Inflammatory macrophage treated with lipopolysaccharide for 4 hours (primary cell): ENCODE measurements around the gene RASD1.

ENCODE experiments used
- DNase-seq: peaks from one replicate; pipeline ENCODE4 v3.0.0-alpha.2; 2020

Gene RASD1

GRCh38 chr17:17526369-17526768, 30.2 kb upstream of the RASD1 start:
- no peak for DNase-seq

GRCh38 chr17:17525956-17526355, 29.8 kb upstream of the RASD1 start:
- no peak for DNase-seq

- no peak for DNase-seq
These were observed 29.1 kb upstream of the RASD1 start for GRCh38 chr17:17525311-17525710.

- no peak for DNase-seq
These were observed 27.7 kb upstream of the RASD1 start for GRCh38 chr17:17523731-17524490.

GRCh38 chr17:17523001-17523730, 27.0 kb upstream of the RASD1 start:
- no peak for DNase-seq

GRCh38 chr17:17520599-17521232, 24.5 kb upstream of the RASD1 start:
- DNase-seq = no peak

- no peak for DNase-seq
These were observed 23.7 kb upstream of the RASD1 start for GRCh38 chr17:17519886-17520285.

GRCh38 chr17:17518951-17519350, 22.8 kb upstream of the RASD1 start:
- DNase-seq = no peak

- no peak for DNase-seq
These were observed 21.8 kb upstream of the RASD1 start for GRCh38 chr17:17518014-17518413.

GRCh38 chr17:17516941-17517720, 20.9 kb upstream of the RASD1 start:
- DNase-seq = no peak

GRCh38 chr17:17515934-17516930, 20.0 kb upstream of the RASD1 start:
- DNase-seq = no peak

- no peak for DNase-seq
These were observed 19.1 kb upstream of the RASD1 start for GRCh38 chr17:17514993-17515933.

GRCh38 chr17:17514361-17514992, 18.3 kb upstream of the RASD1 start:
- DNase-seq = no peak

GRCh38 chr17:17513626-17514025, 17.4 kb upstream of the RASD1 start:
- no peak for DNase-seq

GRCh38 chr17:17512866-17513265, 16.7 kb upstream of the RASD1 start:
- no peak for DNase-seq

GRCh38 chr17:17511881-17512858, 16.0 kb upstream of the RASD1 start:
- no peak for DNase-seq

- DNase-seq = no peak
These were observed 15.1 kb upstream of the RASD1 start for GRCh38 chr17:17511293-17511741.

GRCh38 chr17:17510456-17511292, 14.5 kb upstream of the RASD1 start:
- no peak for DNase-seq
